Activated naive CD4-positive, alpha-beta T cell treated with anti-CD3 and anti-CD28 coated beads, Interleukin-2, amount 10 ng/mL, durations not matched to agents 7 days and 5 days (primary cell): ENCODE data around the gene VN1R5.
"Not testable (repeated sequence)": the region's sequence is repeated elsewhere in the genome, so short reads cannot be mapped to it uniquely, and the experiment has no call there.

Source experiments
- CTCF ChIA-PET: fragments of 350-600 bp; sonication (Branson Sonifier 250); formaldehyde crosslinking; loops from one replicate; lab custom pipeline; 2021; ENCODE audit warnings: antibody characterized with exemption; lab: Charles Lee
- DNase-seq: peaks from one replicate; pipeline ENCODE4 v3.0.0-alpha.2; 2020
- H3K27ac Mint-ChIP-seq: one replicate; pipeline ENCODE4 v1.8.0; 2021; ENCODE audit warnings: mild to moderate bottlenecking, moderate library complexity, mixed read lengths
- H3K27me3 Mint-ChIP-seq: one replicate; pipeline ENCODE4 v1.8.0; 2021; ENCODE audit warnings: mild to moderate bottlenecking, mixed read lengths
- H3K36me3 Mint-ChIP-seq: one replicate; pipeline ENCODE4 v1.8.0; 2021; ENCODE audit warnings: mixed read lengths
- H3K4me1 Mint-ChIP-seq: one replicate; pipeline ENCODE4 v1.8.0; 2021; ENCODE audit warnings: mixed read lengths
- H3K4me3 Mint-ChIP-seq: one replicate; pipeline ENCODE4 v1.8.0; 2021; ENCODE audit warnings: mild to moderate bottlenecking, moderate library complexity, mixed read lengths
- H3K9me3 Mint-ChIP-seq: one replicate; pipeline ENCODE4 v1.8.0; 2021; ENCODE audit warnings: mixed read lengths

VN1R5 gene

DNA sequence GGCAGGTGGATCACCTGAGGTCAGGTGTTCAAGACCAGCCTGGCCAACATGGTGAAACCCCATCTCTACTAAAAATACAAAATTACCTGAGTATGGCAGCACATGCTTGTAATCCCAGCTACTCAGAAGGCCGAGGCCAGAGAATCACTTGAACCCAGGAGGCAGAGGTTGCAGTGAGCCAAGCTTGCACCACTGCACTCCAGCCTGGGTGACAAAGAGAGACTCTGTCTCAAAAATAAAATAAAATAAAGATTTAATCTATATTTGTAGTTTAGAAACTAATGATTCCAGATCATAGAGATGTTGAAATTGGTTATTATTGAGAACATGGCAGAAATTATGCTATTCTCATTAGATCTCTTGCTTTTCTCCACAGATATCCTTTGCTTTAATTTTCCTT, at the start of gene VN1R5:
TSS of gene VN1R5 (plus strand) at position 301 of the 400 bp plus-strand sequence.
- CTCF ChIA-PET, H3K4me1 Mint-ChIP-seq, H3K4me3 Mint-ChIP-seq, DNase-seq, H3K9me3 Mint-ChIP-seq, H3K27ac Mint-ChIP-seq, H3K27me3 Mint-ChIP-seq, H3K36me3 Mint-ChIP-seq: not testable (repeated sequence)

DNA sequence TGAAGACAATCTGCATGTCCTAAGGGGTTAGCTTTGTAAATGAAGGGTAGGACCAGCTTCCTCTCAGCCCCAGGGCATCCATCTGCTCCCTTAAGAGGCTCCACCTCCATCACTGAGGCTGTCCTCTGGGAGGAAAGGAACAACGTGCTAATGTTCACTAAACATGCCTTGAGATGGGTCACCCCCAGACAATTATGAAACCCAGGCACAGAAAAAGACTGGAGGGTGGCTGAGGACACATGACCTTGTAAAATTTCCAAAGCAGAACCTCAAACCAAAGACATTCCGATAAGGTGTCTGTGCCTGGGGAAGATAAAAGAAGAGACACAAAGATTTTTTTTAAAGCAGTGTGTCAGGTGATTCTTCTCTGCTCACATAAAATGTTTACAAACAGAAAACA, 46.5 kb upstream of the VN1R5 start:
- Mint-ChIP-seq H3K4me1 (peaks cover 45% of the 10 kb centered on the region), H3K4me3 (peak overlapping the region; percentile 81), H3K27ac (peak overlapping the region; percentile 88), H3K27me3 (no peaks in the 10 kb centered on the region), H3K36me3 (peaks cover 51% of the 10 kb centered on the region), H3K9me3 (peaks cover 25% of the 10 kb centered on the region)
- no peak for DNase-seq
- CTCF ChIA-PET, result no interaction called here

DNA sequence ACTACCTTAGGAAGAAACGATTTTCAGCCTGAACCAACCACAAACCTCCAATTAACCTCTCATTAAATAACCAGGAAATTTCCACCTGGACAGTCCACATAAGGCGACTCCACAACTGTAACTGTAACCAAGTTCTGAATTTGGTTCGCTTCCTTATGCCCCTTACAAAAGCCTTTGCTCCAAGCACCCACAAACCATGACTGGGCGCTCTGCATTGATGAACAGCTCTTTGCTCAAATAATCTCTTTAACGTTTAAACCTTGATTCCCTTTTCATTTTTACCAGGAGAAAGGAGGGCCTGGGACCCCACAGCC, 45.9 kb upstream of the VN1R5 start:
- no peak for DNase-seq
- CTCF ChIA-PET, result no interaction called here
- peak overlapping the region; percentile 88 for H3K27ac Mint-ChIP-seq
- H3K27me3 Mint-ChIP-seq, result no peaks in the 10 kb centered on the region
- peaks cover 45% of the 10 kb centered on the region for H3K4me1 Mint-ChIP-seq
- H3K4me3 Mint-ChIP-seq, result peak overlapping the region; percentile 81
- peaks cover 23% of the 10 kb centered on the region for H3K9me3 Mint-ChIP-seq
- peaks cover 46% of the 10 kb centered on the region for H3K36me3 Mint-ChIP-seq

DNA sequence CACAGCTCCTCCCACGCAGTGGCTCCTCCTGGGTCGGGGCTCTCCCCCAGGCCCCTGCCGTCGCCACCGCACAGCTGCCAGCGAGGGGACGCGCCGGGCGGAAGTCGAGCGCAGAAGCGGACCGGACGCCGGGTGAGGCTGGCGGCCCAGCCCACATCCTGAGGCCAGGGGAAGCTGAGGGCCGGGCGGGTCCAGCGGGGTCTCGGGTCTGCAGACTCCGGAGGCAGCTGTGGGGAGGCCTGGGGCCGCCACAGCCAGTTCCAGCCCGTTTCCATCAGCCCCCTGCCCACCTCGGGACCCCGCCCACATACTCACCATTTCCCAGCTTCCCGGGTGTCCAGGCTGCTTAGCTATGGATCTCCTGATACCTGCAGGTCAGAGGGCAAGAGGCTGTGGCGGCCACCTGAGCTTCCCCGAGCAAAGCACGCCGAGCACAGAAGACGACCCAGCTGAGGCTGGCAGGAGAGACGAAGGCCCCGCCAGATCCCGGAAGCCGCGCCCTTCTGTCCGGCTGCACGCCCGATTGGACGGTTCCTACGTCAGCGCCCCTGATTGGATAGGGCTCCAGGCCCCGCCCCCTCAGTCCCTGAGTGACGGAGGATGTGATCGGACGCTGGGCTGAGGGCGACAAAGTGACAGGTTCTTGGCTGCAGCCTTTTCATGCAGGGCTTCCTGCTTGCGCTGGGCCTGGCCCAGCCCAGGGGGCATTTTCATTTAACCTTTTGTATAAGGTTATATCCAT, 45.3 kb upstream of the VN1R5 start:
- Mint-ChIP-seq H3K36me3 (peaks cover 42% of the 10 kb centered on the region), H3K27ac (peak overlapping the region; percentile 96), H3K4me1 (peaks cover 43% of the 10 kb centered on the region), H3K4me3 (peak overlapping the region; percentile 81), H3K27me3 (no peaks in the 10 kb centered on the region), H3K9me3 (peaks cover 22% of the 10 kb centered on the region)
- DNase-seq, result peak; percentile 97
- CTCF ChIA-PET, result no interaction called here

DNA sequence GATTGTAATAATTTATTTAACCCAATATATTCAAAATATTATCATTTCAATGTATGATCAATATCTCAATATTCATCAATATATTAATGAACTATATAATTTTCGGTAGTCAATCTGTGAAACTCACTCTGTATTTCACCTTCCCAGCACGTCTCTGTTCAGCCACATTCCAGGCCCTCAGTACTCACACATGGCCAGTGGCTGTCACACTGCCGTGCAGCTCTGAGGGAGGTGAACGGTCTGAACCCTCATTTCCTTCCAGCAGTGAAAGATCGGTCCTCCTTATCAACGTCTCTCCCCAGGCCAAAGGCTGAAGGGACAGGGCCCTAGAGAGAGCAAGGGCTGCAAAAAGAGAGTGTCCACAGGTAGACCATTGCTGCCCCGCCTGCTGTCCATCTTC, 44.5 kb upstream of the VN1R5 start:
- Mint-ChIP-seq H3K27ac (peak overlapping the region; percentile 57), H3K4me3 (no peak overlapping the region), H3K9me3 (peaks cover 15% of the 10 kb centered on the region), H3K27me3 (no peaks in the 10 kb centered on the region), H3K4me1 (peaks cover 43% of the 10 kb centered on the region), H3K36me3 (peaks cover 36% of the 10 kb centered on the region)
- CTCF ChIA-PET, result no interaction called here
- no peak for DNase-seq

DNA sequence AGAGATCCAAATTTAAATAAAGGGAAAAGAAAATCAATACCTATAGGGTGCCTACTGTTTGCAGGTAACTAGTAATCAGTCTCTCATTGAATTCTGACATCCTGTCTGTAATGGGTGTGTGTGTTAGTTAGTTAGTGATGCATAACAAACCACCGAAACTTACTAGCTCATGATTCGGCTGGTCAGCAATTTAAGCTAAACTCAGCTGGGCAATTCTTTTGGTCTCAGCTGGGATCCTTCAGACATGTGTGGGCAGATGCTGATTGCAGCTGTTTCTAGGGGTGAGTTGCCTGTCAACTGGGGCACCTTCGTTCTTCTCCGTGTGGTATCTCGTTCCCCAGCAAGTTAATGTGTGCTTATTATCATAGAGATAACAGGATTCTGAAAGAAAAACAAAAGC, 43.9 kb upstream of the VN1R5 start:
- Mint-ChIP-seq H3K4me3 (no peak overlapping the region), H3K4me1 (peaks cover 43% of the 10 kb centered on the region), H3K27ac (peak overlapping the region; percentile 57), H3K27me3 (no peaks in the 10 kb centered on the region), H3K36me3 (peaks cover 32% of the 10 kb centered on the region), H3K9me3 (peaks cover 13% of the 10 kb centered on the region)
- CTCF ChIA-PET, result no interaction called here
- no peak for DNase-seq

DNA sequence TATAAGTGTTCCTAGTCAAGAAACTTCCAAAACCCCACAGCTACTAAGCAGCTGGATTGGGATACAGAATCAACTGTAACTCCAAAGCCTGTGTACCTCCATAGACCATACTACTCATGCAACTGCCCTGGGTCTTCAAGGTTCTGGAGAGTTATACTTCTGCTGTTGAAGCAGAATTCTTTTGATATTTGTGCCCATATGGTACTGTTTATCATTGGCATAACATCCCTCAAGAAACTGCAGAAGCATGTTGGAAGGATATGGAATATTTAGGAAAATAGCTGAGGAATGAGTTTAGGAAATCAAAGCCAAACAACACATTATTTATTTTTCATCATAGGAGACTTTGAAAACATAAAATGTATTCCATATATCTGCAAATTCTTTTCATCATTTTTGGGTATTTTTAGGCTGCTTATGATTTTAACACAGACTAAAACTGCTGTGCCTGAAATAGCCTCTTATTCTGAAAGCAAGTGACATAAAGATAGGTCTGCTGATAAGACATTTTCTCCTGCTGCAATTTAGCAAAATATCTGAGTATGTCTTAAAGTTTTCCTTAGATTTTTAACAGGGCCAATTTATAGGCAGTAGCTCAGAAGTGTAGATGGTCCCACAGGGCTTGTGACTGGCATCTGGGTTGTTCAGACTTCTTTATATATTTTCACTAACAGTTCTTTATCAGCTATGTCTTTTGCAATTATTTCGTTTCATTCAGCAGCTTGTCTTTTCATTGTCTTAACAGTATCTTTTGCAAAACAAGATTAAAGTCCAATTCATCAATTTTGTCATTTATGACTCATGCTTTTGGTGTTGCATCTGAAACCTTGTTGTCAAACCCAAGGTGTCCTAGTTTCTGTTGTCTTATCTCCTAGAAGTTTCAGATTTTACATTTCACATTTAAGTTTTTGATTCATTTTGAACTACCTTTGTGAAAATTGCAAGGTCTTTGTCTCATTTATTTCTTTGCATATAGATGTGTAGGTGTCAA, 43.0 kb upstream of the VN1R5 start:
- peaks cover 23% of the 10 kb centered on the region for H3K36me3 Mint-ChIP-seq
- DNase-seq, result no peak
- CTCF ChIA-PET, result interaction anchor here (1.1 kb wide), 1 partner anchor 306 kb away, joined by 3 read pairs; no protein-coding TSS in a partner anchor
- no peak overlapping the region for H3K27ac Mint-ChIP-seq
- no peaks in the 10 kb centered on the region for H3K27me3 Mint-ChIP-seq
- H3K4me3 Mint-ChIP-seq, result no peak overlapping the region
- peaks cover 5% of the 10 kb centered on the region for H3K9me3 Mint-ChIP-seq
- H3K4me1 Mint-ChIP-seq, result peaks cover 37% of the 10 kb centered on the region

DNA sequence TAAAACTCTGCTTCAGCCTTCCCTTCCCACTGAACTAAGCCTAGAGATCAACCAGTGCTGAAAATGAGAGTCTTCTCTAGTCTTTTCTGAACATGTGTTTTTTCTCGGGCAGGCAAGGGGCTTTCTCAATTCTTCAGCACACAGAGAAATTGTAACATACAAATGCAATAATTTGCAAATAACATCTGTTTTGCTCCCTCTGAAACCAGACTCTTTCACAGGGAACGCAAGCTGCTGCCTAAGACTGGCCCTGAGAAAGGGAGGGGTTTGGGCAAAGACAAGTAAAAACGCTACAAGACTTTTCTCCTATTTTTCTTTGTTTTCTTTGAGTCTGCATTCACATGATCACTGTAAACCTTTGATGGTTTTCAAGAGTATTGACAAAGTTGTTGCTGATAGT, 39.6 kb upstream of the VN1R5 start:
- peaks cover 5% of the 10 kb centered on the region for H3K9me3 Mint-ChIP-seq
- H3K27me3 Mint-ChIP-seq, result no peaks in the 10 kb centered on the region
- peaks cover 2% of the 10 kb centered on the region for H3K36me3 Mint-ChIP-seq
- no peak overlapping the region for H3K27ac Mint-ChIP-seq
- peaks cover 11% of the 10 kb centered on the region for H3K4me1 Mint-ChIP-seq
- DNase-seq, result no peak
- no peak overlapping the region for H3K4me3 Mint-ChIP-seq
- CTCF ChIA-PET, result no interaction called here

DNA sequence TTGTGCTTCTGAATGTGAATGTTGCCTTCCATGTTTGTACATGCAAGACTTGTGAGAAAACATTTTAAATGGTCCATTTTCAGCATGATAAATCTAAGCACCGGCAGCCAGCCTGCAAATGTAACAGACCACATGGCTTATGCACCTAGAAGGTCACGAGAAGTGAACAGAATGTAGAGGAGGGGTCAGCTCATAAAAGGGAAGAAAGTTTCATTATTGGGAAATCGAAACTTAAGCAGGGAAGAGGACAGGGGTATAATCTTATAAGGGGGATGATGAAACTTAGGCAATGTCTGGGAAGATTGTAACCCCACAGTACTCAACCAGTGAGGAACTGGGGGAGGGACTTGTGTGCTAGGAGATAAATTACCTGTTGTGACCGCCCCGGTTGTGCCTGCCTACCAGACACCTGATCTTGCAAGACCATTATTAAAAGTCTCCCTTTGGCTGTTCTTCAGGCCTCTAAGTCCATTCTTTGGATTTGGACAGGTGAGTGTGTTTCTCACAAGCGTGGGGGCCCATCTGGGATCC, 37.7 kb upstream of the VN1R5 start:
- no peaks in the 10 kb centered on the region for H3K27me3 Mint-ChIP-seq
- CTCF ChIA-PET, result no interaction called here
- peaks cover 12% of the 10 kb centered on the region for H3K9me3 Mint-ChIP-seq
- H3K27ac Mint-ChIP-seq, result no peak overlapping the region
- H3K4me3 Mint-ChIP-seq, result no peak overlapping the region
- peaks cover 4% of the 10 kb centered on the region for H3K36me3 Mint-ChIP-seq
- H3K4me1 Mint-ChIP-seq, result peaks cover 2% of the 10 kb centered on the region
- no peak for DNase-seq

DNA sequence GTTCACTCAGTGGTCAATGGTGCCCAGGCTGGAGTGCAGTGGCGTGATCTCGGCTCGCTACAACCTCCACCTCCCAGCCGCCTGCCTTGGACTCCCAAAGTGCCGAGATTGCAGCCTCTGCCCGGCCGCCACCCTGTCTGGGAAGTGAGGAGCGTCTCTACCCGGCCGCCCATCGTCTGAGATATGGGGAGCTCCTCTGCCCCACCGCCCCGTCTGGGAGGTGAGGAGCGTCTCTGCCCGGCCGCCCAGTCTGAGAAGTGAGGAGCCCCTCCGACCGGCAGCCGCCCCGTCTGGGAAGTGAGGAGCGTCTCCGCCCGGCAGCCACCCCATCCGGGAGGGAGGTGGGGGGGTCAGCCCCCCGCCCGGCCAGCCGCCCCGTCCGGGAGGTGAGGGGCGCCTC, 35.6 kb upstream of the VN1R5 start:
- H3K27me3 Mint-ChIP-seq, H3K4me3 Mint-ChIP-seq, H3K36me3 Mint-ChIP-seq, CTCF ChIA-PET, H3K4me1 Mint-ChIP-seq, DNase-seq, H3K27ac Mint-ChIP-seq: not testable (repeated sequence)
- peaks cover 19% of the 10 kb centered on the region for H3K9me3 Mint-ChIP-seq

DNA sequence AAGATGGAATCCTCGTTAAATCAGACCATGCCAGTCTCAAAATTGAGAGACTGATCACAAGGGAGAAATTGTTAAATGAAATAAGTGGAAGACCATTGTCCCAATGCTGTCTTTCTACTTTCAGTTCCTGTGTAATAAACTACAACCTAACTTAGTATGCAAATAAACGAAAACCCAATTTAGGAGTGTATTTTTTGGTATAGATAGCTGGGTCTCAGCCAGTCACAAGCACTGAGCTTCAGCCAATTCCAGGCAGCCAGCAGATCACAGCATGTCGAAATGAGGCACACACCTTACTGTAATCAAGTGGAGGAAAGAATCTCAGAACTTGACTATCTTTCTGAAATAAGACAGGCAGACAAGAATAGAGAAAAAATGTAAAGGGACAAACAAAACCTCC, 33.0 kb upstream of the VN1R5 start:
- Mint-ChIP-seq H3K27ac (no peak overlapping the region), H3K9me3 (peaks cover 20% of the 10 kb centered on the region), H3K4me3 (no peak overlapping the region), H3K36me3 (peaks cover 2% of the 10 kb centered on the region), H3K4me1 (no peaks in the 10 kb centered on the region), H3K27me3 (no peaks in the 10 kb centered on the region)
- CTCF ChIA-PET, result no interaction called here
- DNase-seq, result no peak

DNA sequence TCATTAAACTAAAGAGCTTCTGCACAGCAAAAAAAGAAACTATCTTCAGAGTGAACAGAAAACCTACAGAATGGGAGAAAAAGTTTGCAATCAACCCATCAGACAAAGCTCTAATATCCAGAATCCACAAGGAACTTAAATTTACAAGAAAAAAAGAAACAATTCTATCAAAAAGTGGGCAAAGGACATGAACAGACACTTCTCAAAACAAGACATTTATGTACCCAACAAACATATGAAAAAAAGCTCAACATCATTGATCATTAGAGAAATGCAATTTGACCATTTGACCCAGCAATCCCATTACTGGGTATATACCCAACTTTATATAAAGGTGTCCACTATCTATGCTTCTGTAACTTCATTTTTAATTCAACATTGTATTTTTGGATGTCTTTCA, 31.1 kb upstream of the VN1R5 start:
- no peak overlapping the region for H3K27ac Mint-ChIP-seq
- no peaks in the 10 kb centered on the region for H3K4me1 Mint-ChIP-seq
- DNase-seq, result no peak
- peaks cover 2% of the 10 kb centered on the region for H3K36me3 Mint-ChIP-seq
- CTCF ChIA-PET, result no interaction called here
- no peak overlapping the region for H3K4me3 Mint-ChIP-seq
- H3K9me3 Mint-ChIP-seq, result peaks cover 32% of the 10 kb centered on the region
- no peaks in the 10 kb centered on the region for H3K27me3 Mint-ChIP-seq

DNA sequence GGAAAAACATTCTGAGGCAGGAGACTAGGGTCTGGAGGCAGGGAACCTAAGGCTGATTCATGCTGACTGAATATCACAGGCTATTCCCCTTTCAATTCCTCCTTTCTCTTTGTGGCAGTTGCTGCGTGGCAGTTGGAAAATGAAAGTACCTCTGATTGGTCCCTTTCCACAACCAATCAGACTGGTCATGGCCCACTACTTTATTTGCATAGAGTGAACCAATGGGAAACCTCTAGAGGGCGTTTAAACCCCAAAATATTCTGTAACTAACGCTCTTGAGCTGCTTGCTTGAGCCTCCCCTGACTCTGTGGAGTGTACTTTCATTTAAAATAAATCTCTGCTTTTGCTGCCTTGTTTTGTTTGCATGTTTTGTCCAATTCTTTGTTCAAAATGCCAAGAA, 27.7 kb upstream of the VN1R5 start:
- no peak overlapping the region for H3K27ac Mint-ChIP-seq
- H3K4me1 Mint-ChIP-seq, result no peaks in the 10 kb centered on the region
- no peak overlapping the region for H3K4me3 Mint-ChIP-seq
- peaks cover 32% of the 10 kb centered on the region for H3K9me3 Mint-ChIP-seq
- DNase-seq, result no peak
- no peaks in the 10 kb centered on the region for H3K36me3 Mint-ChIP-seq
- CTCF ChIA-PET, result no interaction called here
- H3K27me3 Mint-ChIP-seq, result no peaks in the 10 kb centered on the region

DNA sequence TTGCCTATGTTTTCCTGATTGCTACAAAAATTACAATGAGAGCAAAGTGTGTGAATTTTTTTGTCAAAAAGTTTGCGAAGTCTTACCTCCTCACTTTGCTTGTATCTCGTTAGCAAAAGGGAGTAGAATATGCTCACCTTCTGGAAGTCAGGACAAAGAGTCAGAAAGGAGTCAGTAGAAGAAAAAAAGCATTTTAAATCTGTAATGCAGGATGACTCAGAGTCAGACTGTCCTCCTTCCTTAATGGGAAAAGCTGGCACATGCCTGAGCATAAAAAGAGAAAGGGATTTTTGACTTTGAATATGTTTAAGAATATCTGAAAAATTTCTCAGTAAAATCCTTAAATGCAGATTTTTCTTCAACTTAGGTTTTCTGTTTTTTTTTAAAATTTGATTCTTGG, 14.2 kb upstream of the VN1R5 start:
- H3K27ac Mint-ChIP-seq, result no peak overlapping the region
- DNase-seq, result no peak
- no peaks in the 10 kb centered on the region for H3K36me3 Mint-ChIP-seq
- no peak overlapping the region for H3K4me3 Mint-ChIP-seq
- H3K9me3 Mint-ChIP-seq, result peaks cover 11% of the 10 kb centered on the region
- H3K27me3 Mint-ChIP-seq, result no peaks in the 10 kb centered on the region
- CTCF ChIA-PET, result no interaction called here
- H3K4me1 Mint-ChIP-seq, result no peaks in the 10 kb centered on the region
